DMS79 (cell line): ENCODE results near the gene SLC9A3.

Source experiments
- DNase-seq: peaks from one replicate; lab custom pipeline; 2025; lab: John Stamatoyannopoulos, UW

Gene SLC9A3

DNA sequence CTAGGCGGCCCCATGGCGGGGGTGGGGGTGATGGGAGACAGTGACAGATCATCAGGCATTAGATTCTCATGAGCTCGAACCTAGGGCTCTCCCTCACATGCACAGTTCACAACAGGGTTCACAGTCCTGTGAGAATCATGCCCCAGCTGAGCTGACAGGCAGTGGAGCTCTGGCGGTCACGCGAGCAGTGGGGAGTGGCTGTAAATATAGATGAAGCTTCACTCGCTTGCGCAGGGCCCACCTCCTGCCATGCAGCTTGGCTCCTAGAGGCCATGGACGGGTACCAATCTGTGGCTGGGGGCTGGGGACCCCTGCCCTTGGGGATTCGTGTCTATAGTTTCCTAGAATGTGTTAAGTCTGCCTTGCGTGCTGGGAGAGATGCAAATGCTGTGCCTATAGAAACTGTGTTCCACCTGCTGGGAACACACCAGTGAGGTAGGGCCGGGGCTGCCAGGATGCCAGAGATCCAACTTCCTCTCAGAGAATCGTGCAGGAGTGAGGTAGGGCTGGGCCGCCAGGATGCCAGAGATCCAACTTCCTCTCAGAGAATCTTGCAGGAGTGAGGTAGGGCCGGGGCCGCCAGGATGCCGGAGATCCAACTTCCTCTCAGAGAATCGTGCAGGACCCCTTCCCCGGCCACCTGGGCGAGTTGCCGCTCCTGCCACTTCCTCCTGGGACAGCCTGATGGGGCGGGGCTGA is 95.3 kb downstream of the SLC9A3 start:
- DNase-seq, result no peak

GRCh38 chr5:428219-428618 is 96.0 kb downstream of the SLC9A3 start:
- DNase-seq, result no peak

DNA sequence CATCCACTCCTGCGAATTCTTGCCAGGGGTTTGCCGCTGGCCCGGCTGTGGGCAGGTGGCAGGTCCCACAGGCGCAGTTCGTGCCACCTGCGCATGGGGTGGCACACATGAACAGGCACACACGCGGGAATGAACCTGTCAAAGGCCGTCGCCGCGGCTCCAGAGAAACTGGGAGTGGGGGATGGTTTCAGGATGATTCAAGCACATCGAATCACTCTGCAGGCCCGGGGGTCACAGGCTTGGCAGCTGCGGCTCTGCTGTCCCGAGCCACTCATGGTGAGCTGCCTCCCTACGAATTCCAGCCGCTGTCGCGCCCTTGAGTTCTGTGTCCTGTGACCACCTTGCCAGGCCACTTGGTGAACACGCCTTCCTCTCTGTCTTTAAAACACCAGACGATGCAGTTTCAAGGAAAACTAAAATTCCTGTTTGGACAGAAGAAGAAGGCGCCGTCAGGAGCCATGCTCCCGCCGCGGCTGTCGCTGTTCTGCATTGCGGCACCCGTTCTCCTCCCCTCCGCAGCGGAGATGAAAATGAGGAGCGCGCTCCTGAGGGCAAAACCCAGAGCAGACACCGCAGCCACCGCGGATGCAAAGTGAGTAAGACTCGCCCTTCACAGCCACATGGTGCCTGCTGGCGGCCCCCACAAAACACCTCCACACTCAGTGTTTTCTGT is 96.7 kb downstream of the SLC9A3 start:
- no peak for DNase-seq

DNA sequence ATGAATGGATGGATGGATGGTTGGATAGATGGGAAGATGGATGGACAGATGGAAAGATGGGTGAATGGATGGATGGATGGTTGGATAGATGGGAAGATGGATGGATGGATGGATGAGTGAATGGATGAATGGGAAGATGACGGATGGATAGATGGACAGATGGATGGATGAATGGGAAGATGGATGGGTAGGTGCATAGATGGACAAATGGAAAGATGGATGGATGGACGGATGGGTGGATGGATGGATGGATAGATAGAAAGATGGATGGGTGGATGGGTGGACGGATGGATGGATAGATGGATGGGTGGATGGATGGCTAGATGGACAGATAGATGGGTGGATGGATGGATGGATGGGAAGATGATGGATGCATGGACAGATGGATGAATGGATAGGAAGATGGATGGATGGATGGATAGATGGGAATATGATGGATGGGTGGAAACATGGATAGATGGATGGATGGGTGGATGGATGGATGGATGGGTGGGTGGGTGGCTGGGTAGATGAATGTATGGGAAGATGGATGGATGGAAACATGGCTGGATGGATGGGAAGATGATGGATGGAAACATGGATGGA is 97.8 kb downstream of the SLC9A3 start:
- no peak for DNase-seq

DNA sequence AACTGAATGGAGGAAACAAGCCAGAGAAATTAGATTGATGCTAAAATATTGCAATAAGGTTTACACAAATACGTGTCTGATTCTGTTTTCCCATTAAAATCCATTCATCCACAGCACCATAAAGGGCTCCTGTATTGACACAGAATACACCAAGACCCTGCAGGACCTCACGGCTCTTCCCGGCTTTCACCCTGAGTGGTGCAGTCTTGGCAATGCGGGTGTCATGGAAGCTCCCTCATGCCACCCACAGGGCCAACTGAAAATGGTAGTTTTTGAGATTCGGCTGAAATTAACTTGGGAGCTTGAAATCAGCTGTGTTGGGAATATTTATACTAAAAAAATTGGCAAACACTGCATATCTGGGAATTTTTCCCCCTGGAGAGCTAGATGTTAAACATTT is 98.5 kb downstream of the SLC9A3 start:
- no peak for DNase-seq

DNA sequence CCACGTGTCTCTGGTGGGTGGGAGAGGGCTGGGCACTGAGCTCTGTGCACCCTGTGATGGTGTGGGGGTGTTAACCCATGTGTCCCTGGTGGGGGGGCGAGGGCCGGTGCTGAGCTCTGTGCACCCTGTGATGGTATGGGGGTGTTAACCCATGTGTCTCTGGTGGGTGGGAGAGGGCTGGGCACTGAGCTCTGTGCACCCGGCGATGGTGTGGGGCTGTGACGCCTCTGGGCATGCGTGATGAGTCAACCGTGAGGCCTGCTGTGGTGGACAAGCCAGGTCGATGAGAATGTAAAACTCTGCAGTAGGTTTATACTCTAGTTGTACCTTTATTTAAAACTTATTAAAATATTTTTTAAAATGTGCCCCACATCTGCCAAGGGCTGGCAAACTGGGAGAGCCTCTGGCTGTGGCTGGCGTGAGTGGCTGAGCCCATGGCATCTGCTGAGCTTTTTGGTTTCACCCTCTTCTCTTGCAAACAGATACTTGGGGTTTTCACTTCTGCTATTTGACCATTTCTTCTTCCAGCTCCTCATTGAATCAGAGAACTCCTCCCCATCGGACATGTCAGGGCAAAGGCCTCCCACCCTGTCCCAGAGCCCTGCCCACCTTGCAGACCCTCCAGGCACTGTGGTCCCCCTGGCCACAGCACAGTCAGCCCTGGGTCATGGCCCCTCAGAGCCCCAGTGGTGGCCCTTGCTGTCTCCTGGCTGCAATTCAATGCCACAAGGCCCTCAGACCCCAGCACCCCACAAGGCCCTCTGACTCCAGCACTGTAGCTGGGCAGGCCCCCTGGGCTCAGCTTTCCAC is 99.7 kb downstream of the SLC9A3 start:
- no peak for DNase-seq

DNA sequence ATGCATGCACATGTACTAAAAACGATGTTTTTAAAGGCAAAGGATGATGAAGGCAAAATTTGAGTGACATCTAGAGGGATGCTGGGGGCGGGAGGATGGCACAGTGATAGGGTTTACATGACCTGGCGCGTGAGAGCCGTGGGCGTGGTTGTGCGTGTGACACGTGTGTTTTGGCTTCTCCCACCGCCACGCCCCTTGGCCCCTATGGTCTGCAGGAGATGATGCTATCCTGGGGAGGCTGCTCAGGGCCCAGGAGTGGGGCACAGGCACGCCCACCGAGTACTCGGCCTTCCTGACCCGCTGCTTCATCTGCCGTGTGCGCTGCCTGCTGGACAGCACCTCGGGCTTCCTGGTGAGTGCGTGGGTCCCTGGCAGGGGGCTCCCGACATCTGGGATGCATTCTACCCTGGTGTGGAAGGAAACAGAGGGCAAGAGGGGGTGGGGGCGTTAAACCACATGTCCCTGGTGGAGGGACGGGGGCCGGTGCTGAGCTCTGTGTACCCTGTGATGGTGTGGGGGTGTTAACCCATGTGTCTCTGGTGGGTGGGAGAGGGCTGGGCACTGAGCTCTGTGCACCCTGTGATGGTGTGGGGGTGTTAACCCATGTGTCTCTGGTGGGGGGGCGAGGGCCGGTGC is 100.5 kb downstream of the SLC9A3 start:
- no peak for DNase-seq

DNA sequence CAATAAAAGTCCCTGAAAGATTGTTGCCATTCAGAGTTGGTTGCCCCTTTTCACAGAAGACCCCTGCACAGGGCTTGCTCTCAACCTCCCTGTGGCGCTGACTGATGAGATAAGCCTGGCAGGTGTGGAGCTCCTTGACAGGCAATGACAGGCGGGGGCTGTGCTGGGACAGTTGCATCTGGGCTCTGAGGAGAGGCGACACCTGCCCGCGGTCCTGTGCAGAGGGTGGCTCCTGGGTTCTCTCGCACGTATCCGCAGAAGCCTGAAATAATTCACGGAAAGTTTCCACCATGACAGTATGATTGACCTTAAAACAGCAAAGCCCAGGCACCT is 101.0 kb downstream of the SLC9A3 start:
- no peak for DNase-seq

GRCh38 chr5:422323-423232 is 101.7 kb downstream of the SLC9A3 start:
- DNase-seq, result peak; percentile 29

DNA sequence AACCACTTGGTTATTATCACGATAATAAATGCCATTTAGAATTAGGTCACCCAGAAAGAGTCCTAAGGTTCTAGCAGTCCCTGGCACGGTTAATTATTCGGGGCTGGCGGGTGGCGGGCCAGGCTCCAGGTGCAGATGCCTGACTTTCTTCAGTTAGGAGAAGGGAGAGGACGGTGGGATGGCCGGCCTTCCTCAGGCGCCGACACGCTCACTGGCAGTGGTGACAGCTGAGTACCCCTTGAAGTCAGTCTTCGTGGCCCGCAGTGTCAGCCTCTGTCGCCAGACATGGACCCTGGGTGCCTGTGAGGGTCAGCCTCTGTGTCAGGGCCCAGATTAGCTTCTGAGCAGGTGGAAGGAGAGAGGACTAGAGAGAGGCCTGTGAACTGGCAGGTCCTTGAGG is 102.3 kb downstream of the SLC9A3 start:
- no peak for DNase-seq

DNA sequence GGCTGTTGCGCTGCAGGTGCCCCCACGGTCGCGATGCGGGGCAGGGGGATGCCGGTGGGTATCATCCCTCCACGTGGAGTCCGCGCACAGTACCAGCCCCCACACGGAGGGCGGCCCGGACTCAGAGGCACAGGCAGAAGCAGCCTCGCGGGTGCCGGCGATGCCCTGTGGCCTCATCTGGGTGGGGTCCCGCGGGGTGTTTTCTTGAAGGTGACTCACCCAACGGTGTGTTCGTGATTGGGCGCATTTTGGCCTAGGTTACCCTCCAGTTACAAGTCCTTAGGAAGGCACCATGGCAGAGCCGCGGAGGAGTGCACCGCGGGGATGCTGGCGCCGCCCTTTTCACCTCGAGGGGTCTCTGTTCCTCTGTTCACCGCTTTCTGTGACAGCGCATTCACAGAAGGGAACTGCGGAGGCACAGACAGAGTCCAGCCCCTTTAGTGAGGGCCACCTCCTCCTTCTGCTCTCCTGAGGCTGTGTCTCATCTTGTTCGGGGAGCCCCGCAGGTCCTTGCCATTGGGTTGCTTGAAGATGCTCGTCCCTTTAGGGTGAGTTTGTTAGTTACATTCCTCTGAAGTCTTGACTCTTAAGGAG is 102.9 kb downstream of the SLC9A3 start:
- DNase-seq, result no peak

DNA sequence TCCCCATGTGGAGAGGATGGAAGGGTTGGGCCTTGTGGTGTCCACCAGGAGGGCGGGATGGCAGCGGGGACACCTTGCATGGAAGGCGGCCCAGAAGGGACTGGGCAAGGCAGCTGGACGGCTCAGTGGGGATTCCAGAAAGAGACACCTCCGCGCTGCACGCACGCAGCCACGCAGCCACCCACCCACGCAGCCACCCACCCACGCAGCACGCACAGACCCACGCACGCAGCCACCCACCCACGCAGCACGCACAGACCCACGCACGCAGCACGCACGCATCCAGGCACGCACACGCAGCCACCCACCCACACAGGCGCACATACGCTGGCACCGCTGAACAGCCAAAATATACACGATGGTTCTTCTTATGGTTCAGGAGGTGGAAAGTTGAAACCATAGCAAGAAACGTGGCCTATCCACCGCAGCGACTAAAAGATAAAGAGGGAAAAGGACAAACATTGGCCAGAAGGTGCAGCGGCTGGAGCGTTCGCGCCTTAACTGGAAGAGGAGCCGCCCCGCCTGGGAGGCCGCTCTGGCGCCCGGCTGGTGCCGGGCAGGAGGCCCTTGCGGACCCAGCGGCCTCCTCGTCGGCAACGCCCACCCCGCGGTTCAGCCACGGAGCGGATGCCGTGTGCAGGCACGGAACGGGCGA is 103.5 kb downstream of the SLC9A3 start:
- no peak for DNase-seq
